HG02610 (cell line): ENCODE measurements around the gene NOXO1.
"Not testable (repeated sequence)": the region's sequence is repeated elsewhere in the genome, so short reads cannot be mapped to it uniquely, and the experiment has no call there.

Source experiments
- ATAC-seq: cut with Tn5 transposase; IDR thresholded peaks from one replicate; pipeline ENCODE4 v1.9.1; 2021; ENCODE audit warnings: mild to moderate bottlenecking, moderate library complexity; ENCODE audit not compliant: unreplicated experiment

NOXO1 gene

GRCh38 chr16:1942810-1943726 is 38.2 kb downstream of the NOXO1 start, which contains the start of gene MSRB1:
Gene MSRB1 (minus strand): TSS chr16:1943199. CDS start chr16:1943156, 43 bp downstream.
- peak; percentile 86 for ATAC-seq

- ATAC-seq: no peak
Measured at GRCh38 chr16:1942047-1942809, 39.0 kb downstream of the NOXO1 start.

DNA sequence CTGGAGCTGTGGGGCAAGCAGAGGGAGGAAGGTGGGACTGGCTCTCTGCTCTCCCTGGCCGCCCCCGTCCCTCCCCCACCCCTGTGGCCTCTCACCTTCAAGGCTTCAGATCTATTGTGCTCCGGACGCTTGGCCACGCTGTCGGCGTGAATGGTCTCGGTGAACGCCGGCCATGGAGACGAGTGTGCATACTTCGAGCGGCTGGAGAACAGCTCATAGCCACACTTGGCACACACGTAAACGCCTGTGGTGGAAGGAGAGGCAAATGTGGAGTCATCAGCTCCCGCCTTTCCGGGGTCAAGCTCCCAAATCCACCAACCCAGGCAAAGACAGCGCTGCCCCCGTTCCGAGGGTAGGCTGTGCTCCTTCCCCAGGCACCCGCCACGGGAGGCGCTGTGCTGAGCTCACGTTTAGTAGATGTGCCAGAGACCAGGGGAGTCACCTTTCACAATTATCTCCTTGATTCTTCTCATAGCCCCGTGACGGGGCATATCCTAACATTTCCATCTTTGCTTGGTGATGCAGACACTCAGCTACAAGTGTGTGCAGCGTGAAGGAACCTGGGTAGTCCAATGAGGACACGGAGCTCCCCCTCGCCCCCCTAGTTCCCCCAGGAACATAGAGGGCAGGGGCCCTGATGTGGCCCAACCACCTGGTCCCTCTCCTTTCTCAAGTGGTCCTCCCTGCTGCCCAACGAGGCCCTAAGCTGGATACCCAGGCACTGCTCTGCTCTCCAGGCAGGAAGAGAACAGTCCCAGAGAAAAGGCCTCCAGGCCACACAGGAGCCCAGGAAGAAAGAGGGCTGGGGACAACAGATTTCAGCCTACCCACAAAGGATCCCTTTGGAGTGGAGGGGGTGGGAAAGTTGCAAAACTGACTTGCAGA is 39.9 kb downstream of the NOXO1 start:
- no peak for ATAC-seq

- ATAC-seq: no peak
Measured at GRCh38 chr16:1940273-1941161, 40.8 kb downstream of the NOXO1 start.

DNA sequence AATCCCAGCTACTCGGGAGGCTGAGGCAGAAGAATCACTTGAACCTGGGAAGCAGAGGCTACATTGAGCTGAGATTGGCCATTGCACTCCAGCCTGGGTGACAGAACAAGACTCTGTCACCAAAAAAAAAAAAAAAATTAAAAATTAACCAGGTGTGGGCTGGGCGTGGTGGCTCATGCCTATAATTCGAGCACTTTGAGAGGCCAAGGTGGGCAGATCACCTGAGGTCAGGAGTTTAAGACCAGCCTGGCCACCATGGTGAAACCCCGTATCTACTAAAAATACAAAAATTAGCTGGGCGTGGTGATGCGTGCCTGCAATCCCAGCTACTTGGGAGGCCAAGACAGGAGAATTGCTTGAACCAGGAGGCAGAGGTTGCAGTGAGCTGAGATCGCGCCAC is 41.4 kb downstream of the NOXO1 start:
- not testable (repeated sequence) for ATAC-seq

GRCh38 chr16:1938910-1939309 is 42.4 kb downstream of the NOXO1 start:
- ATAC-seq: no peak

DNA sequence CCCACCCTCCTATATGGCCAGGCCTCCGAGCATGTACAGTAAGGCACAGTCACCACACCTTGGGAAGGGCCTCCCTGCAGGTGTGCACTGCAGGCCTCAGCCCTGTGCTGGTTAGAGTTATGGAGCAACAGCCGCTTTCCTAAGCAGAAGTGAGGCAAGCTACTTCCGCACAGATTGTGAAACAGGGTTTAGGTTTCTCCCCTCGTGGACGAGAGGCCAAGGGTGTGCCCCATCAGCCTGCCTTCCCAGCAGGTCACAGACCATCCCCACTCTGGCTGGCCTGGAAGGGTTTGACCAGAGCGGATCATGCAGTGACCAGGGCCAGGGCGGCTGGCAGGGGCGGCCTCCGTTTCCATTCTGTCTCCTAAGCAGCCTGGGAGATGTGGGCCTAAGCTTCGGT is 43.0 kb downstream of the NOXO1 start:
- no peak for ATAC-seq

- ATAC-seq: no peak
Measured at GRCh38 chr16:1936945-1937479, 44.3 kb downstream of the NOXO1 start.

DNA sequence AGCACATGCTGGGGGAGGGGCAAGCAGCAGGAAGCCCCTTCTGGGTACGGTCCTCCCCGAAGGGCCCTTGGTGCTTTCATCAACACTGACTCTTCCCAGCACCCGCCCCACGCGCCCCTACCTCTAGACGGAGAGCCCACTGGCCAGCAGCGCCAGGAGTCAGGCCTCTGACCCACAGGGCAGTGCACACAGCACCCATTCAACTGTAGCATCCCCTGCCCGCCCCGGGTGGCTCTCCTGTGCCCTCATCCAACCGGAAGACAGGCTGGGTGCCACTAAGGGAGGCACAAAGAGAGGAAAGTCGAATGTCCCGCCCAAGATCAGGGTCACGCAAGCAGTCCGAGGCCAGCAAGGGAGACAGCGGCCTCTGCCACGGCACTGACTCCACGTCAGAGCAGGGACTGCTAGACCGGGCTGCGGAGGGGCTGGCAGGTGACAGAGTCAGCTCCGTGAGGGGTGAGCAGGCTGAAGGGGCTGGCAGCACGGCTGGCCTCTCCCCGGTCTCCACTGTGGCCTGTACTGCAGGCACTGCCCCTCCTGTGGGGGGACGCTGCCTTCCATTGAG is 48.1 kb downstream of the NOXO1 start:
- no peak for ATAC-seq

- no peak for ATAC-seq
Measured at GRCh38 chr16:1932050-1933028, 48.9 kb downstream of the NOXO1 start.

DNA sequence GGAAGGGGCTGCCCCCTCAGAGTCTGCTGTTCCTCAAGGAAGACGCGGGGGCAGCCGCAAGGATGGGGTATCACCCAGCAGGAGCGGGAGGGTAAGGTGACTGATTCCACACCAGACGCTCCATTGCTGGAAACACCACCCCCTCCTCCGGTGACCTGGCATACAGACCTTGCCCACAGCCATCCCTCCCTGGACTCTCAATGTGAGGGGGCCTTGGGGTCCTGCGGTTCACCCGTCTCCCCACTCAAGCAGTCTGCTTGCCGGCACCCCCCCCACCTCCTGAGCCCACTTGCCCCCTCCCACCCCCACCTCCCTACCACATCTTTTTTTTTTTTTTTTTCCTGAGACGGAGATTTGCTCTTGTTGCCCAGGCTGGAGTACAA is 50.9 kb downstream of the NOXO1 start:
- no peak for ATAC-seq

DNA sequence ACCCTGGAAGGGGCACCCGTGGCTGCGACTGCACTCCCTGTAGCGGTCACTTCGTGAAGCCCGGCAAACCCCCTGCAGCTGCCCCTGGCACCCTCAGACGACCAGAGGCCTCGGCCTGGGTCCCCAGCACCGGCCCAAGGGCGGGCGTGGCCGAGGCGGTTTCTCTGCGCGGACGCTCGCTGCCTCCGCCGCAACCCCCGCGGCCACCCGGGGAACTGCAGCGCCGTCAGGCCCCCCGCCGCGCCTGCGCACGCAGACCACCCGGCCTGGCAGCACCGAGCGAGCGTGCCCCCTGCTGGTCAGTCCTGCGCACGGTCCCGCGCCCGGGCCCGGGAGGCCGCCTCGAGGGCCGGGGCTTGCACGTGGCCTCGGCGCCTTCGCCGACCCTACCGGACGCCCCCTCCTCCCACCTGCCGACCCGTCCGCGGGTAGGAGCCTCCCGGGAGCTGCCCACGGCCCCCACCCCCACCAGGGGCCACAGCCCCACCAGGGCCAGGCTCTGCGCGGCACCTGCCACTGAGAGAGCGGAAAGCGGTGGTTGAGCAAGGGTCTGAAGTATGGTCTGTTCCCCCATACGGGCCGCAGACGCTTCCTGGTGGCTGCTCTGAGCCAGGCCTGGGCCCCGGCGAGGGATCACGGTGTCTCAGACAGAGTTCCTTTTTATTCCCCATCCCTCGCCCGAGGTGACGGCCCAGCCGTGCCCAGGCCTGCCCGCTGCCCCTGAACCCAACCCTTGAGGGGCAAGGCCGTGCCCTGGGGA is 51.5 kb downstream of the NOXO1 start:
- ATAC-seq: peak; percentile 74

- peak; percentile 13 for ATAC-seq
Measured at GRCh38 chr16:1929105-1929504, 52.2 kb downstream of the NOXO1 start.
